ENCODE data around the gene INCENP. TPM values are rescaled to one million over a fixed set of nuclear protein-coding genes. Genes with fewer than 3 reads are reported as not detected.

INCENP gene
- total RNA-seq, 6 experiments from 2014 or later = 6.4 to 8.9 (median 7.1) TPM

DNA sequence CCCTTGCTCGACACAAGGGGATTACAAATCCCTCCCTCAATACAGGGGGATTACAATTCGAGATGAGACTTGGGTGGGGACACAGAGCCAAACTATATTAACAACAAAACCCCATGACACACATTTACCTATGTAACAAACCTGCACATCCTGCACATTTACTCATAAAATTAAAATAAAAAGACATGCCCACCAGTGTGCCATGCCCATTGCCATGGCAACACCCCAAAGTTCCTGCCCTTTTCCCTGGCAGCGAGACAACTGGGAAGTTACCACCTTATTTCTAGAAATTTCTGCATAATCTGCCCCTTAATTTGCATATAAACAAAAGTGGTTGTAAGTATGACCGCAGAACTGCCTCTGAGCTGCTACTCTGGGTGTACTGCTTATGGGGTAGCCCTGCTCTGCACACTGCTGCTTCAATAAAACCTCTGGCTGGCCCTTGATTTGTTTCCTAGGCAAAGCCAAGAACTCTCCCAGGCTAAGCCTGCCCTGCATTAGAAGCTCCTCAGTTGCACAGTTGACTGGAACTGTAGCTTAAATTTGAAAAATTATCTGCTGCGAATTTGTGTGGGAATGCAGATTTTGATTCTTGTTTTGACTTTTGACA lies 8.6 kb upstream of the INCENP start:
- whole genome bisulfite sequencing (ENCODE audit: insufficient coverage, low coverage, low lambda C conversion rate, missing lambda C conversion rate) = 47% methylated on average over 4 of the region's 5 CpGs

DNA sequence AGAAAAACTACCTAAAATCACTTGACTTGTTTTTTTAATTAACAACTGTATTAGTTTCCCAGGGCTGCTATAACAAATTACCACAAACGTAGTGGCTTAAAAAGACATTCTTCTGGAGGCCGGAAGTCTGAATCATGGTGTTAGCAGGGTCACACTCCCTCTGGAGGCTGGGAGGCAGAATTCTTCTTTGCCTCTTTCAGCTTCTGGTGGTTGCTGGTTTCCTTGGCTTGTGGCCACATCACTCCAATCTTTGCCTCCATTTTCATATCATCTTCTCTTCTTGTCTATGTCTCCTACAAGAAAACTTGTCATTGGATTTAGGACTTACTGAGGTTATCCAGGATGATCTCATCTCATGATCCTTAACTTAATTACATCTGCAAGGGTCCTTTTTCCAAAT lies 7.4 kb upstream of the INCENP start:
- H3K9me3 ChIP-seq = no peaks in the 10 kb centered on the region
- H3K27ac ChIP-seq = no peak overlapping the region
- intact Hi-C loops (cut with DNase I) = no loop called here
- no peak overlapping the region for H3K4me3 ChIP-seq
- WGBS (ENCODE audit: insufficient coverage, low coverage, low lambda C conversion rate, missing lambda C conversion rate) = 31% methylated on average over 2 of the region's 2 CpGs
- H3K27me3 ChIP-seq = no peaks in the 10 kb centered on the region
- no peak for ATAC-seq
- TF ChIP-seq, protein P1, sequence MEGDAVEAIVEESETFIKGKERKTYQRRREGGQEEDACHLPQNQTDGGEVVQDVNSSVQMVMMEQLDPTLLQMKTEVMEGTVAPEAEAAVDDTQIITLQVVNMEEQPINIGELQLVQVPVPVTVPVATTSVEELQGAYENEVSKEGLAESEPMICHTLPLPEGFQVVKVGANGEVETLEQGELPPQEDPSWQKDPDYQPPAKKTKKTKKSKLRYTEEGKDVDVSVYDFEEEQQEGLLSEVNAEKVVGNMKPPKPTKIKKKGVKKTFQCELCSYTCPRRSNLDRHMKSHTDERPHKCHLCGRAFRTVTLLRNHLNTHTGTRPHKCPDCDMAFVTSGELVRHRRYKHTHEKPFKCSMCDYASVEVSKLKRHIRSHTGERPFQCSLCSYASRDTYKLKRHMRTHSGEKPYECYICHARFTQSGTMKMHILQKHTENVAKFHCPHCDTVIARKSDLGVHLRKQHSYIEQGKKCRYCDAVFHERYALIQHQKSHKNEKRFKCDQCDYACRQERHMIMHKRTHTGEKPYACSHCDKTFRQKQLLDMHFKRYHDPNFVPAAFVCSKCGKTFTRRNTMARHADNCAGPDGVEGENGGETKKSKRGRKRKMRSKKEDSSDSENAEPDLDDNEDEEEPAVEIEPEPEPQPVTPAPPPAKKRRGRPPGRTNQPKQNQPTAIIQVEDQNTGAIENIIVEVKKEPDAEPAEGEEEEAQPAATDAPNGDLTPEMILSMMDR (IDR thresholded peaks at IDR 0.05) = no peak
- no peak for TF ChIP-seq POLR2A (IDR thresholded peaks at IDR 0.05)
- no peak for DNase-seq
- H3K4me1 ChIP-seq = peaks cover 0 to 5% (median 0%) of the 10 kb centered on the region in 4 donors
- H3K36me3 ChIP-seq = no peaks in the 10 kb centered on the region

More for the DNA sequence above, 8.6 kb upstream of the INCENP start:
- Histone ChIP-seq H3K9me3 (no peaks in the 10 kb centered on the region), H3K27me3 (no peaks in the 10 kb centered on the region), H3K27ac (no peak overlapping the region), H3K4me3 (no peak overlapping the region), H3K36me3 (no peaks in the 10 kb centered on the region), H3K4me1 (peaks cover 0 to 5% (median 0%) of the 10 kb centered on the region in 4 donors)
- ATAC-seq (no peak), DNase-seq (no peak)
- TF ChIP-seq POLR2A (IDR thresholded peaks at IDR 0.05) = no peak
- TF ChIP-seq, protein P1 (IDR thresholded peaks at IDR 0.05) = no peak
- intact Hi-C loops (cut with DNase I) = no loop called here

DNA sequence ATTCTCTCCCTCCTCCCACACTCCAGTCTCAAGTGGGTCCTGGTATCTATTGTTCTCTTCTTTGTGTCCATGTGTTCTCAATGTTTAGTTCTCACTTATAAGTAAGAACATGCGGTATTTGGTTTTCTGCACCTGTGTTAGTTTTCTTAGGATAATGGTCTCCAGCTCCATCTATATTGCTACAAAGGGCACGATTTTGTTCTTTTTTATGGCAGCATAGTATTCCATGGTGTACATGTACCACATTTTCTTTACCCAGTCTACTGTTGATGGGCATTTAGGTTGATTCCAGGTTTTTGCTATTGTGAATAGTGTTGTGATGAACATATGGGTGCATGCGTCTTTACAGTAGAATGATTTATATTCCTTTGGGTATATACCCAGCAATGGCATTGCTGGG lies 4.2 kb upstream of the INCENP start:
- Histone ChIP-seq H3K4me1 (no peaks in the 10 kb centered on the region), H3K36me3 (no peaks in the 10 kb centered on the region), H3K4me3 (no peak overlapping the region), H3K27ac (no peak overlapping the region), H3K27me3 (no peaks in the 10 kb centered on the region), H3K9me3 (no peaks in the 10 kb centered on the region)
- ATAC-seq (no peak), DNase-seq (no peak)
- intact Hi-C loops (cut with DNase I) = no loop called here
- 68% methylated on average over 3 of the region's 3 CpGs for WGBS (ENCODE audit: insufficient coverage, low coverage, low lambda C conversion rate, missing lambda C conversion rate)
- TF ChIP-seq, protein P1 (IDR thresholded peaks at IDR 0.05) = no peak
- no peak for TF ChIP-seq POLR2A (IDR thresholded peaks at IDR 0.05)

DNA sequence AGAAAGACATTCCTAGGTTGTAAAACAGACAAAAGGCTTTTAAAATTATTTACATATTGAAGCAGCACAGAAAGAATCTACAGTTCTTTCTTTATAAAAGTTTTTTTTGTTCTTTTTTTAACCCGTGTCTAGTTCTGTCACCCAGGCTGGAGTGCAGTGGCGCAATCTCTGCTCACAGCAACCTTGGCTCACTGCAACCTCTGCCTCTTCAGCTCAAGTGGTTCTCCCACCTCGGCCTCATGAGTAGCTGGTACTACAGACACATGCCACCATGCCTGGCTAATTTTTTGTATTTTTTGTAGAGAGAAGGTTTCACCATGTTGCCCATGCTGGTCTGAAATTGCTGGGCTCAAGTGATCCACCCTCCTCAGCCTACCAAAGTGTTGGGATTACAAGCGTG lies 3.8 kb upstream of the INCENP start:
- H3K4me1 ChIP-seq = peaks cover 0 to 4% (median 0%) of the 10 kb centered on the region in 4 donors
- H3K36me3 ChIP-seq = no peaks in the 10 kb centered on the region
- intact Hi-C loops (cut with DNase I) = no loop called here
- ATAC-seq = no peak
- no peaks in the 10 kb centered on the region for H3K9me3 ChIP-seq
- H3K27ac ChIP-seq = no peak overlapping the region
- TF ChIP-seq, protein P1 (IDR thresholded peaks at IDR 0.05) = no peak
- no peak for TF ChIP-seq POLR2A (IDR thresholded peaks at IDR 0.05)
- 60% methylated on average over 4 of the region's 4 CpGs for WGBS (ENCODE audit: insufficient coverage, low coverage, low lambda C conversion rate, missing lambda C conversion rate)
- no peak for DNase-seq
- no peaks in the 10 kb centered on the region for H3K27me3 ChIP-seq
- H3K4me3 ChIP-seq = no peak overlapping the region

All from right lobe of liver (tissue), 6 donors.